ENCODE data around the gene GMPR2.

The GMPR2 gene

GRCh38 chr14:24226473-24226872 lies 6.3 kb upstream of the GMPR2 start:
- Histone ChIP-seq H3K4me1 (ENCODE audit: insufficient read depth, low read length) (peaks cover 7% of the 10 kb centered on the region), H3K36me3 (ENCODE audit: insufficient read depth, low read length) (peaks cover 10% of the 10 kb centered on the region), H3K27me3 (ENCODE audit: insufficient read depth, low read length) (no peaks in the 10 kb centered on the region), H2AFZ (ENCODE audit: low read depth, low read length) (no peak overlapping the region), H3K9me3 (ENCODE audit: low read length) (no peaks in the 10 kb centered on the region), H3K4me3 (ENCODE audit: low read length) (no peak overlapping the region)

DNA sequence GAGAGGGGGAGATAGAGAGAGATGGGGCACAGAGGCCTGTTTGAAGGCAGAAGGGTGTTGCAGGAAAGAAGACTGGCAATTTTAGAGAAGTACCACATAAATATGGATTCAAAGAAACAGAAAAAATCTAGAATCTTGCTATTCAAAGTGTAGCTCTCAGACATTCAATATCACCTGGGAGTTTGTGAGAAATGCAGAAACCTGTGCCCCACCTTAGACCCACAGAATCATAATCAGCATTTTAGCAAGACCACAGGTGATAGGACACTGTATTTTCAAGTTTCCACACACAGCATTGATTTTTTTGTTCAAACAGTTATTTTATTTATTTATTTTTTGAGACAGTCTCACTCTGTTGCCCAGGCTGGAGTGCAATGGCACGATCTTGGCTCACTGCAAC lies 3.8 kb upstream of the GMPR2 start:
- Histone ChIP-seq H2AFZ (ENCODE audit: low read depth, low read length) (no peak overlapping the region), H3K4me1 (ENCODE audit: insufficient read depth, low read length) (peaks cover 20% of the 10 kb centered on the region), H3K4me3 (ENCODE audit: low read length) (no peak overlapping the region), H3K27me3 (ENCODE audit: insufficient read depth, low read length) (no peaks in the 10 kb centered on the region), H3K36me3 (ENCODE audit: insufficient read depth, low read length) (peaks cover 10% of the 10 kb centered on the region), H3K9me3 (ENCODE audit: low read length) (no peaks in the 10 kb centered on the region)

GRCh38 chr14:24231263-24232120 lies 1.2 kb upstream of the GMPR2 start:
- H3K9me3 ChIP-seq (ENCODE audit: low read length), result no peaks in the 10 kb centered on the region
- H3K27me3 ChIP-seq (ENCODE audit: insufficient read depth, low read length), result no peaks in the 10 kb centered on the region
- H3K4me3 ChIP-seq (ENCODE audit: low read length), result peak overlapping the region; percentile 67
- peaks cover 22% of the 10 kb centered on the region for H3K4me1 ChIP-seq (ENCODE audit: insufficient read depth, low read length)
- peaks cover 24% of the 10 kb centered on the region for H3K36me3 ChIP-seq (ENCODE audit: insufficient read depth, low read length)
- peak overlapping the region; percentile 23 for H2AFZ ChIP-seq (ENCODE audit: low read depth, low read length)

DNA sequence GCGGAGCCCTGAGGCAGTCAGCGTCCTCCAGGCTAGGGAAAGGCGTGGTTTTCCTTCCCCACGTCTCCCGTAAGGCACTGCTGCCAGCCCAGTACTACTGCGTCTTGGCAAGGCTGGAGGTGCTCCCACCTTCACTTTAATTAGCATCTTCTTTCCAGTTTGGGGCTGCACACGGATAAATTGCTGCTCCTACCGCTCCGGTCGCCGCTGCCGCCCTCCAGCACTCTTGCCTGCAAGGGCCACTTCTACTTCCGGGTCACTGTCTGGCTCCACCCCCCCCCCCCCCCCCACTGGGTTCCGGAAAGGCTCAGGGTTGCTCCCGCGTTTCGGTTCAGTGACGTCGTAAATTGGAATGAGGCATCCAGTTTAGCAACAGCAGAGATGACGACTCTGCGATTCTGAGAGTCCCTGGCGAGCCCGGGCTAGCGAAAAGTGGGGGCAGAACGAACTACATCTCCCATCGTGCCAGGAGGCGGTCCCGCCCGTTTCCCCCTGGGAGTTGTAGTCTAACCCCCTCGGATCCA lies 546 bp upstream of the GMPR2 start, which contains the start of gene NEDD8:
Gene NEDD8 (minus strand): TSS at position 247 of the 524 bp plus-strand sequence. CDS start 100 bp downstream, at position 147.
- peak within 1 kb of the TSS; percentile 67 for H3K4me3 ChIP-seq (ENCODE audit: low read length)
- H2AFZ ChIP-seq (ENCODE audit: low read depth, low read length), result peak within 1 kb of the TSS; percentile 23
- H3K36me3 ChIP-seq (ENCODE audit: insufficient read depth, low read length), result peaks cover 29% of the 10 kb centered on the region
- H3K4me1 ChIP-seq (ENCODE audit: insufficient read depth, low read length), result peaks cover 22% of the 10 kb centered on the region
- no peaks in the 10 kb centered on the region for H3K9me3 ChIP-seq (ENCODE audit: low read length)
- no peaks in the 10 kb centered on the region for H3K27me3 ChIP-seq (ENCODE audit: insufficient read depth, low read length)

DNA sequence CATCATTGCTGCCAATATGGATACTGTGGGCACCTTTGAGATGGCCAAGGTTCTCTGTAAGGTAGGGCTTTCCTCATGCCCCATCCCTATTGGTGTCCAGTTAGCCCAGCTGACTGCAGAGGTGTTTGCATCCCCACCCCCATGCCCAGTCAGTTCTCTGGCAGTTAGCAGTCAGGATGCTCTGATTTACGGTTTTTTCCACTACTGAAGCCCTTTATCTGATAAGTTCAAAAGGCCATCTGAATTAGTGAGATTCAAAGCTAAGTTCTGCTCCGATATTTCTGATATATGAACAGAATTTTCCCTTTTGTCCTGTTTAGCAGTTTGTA lies 773 bp downstream of the GMPR2 start:
- Histone ChIP-seq H3K4me3 (ENCODE audit: low read length) (peak overlapping the region; percentile 67), H2AFZ (ENCODE audit: low read depth, low read length) (no peak overlapping the region), H3K36me3 (ENCODE audit: insufficient read depth, low read length) (peaks cover 34% of the 10 kb centered on the region), H3K4me1 (ENCODE audit: insufficient read depth, low read length) (peaks cover 22% of the 10 kb centered on the region), H3K27me3 (ENCODE audit: insufficient read depth, low read length) (no peaks in the 10 kb centered on the region), H3K9me3 (ENCODE audit: low read length) (no peaks in the 10 kb centered on the region)

GRCh38 chr14:24234095-24235005 lies 1.6 kb downstream of the GMPR2 start:
- no peak overlapping the region for H3K4me3 ChIP-seq (ENCODE audit: low read length)

GRCh38 chr14:24235804-24236688 lies 3.3 kb downstream of the GMPR2 start:
- Histone ChIP-seq H3K9me3 (ENCODE audit: low read length) (no peaks in the 10 kb centered on the region), H3K27me3 (ENCODE audit: insufficient read depth, low read length) (no peaks in the 10 kb centered on the region), H2AFZ (ENCODE audit: low read depth, low read length) (no peak overlapping the region), H3K4me3 (ENCODE audit: low read length) (no peak overlapping the region), H3K4me1 (ENCODE audit: insufficient read depth, low read length) (peaks cover 32% of the 10 kb centered on the region), H3K36me3 (ENCODE audit: insufficient read depth, low read length) (peaks cover 58% of the 10 kb centered on the region)

More at GRCh38 chr14:24234095-24235005, 1.6 kb downstream of the GMPR2 start:
- Histone ChIP-seq H3K27me3 (ENCODE audit: insufficient read depth, low read length) (no peaks in the 10 kb centered on the region), H3K9me3 (ENCODE audit: low read length) (no peaks in the 10 kb centered on the region), H2AFZ (ENCODE audit: low read depth, low read length) (no peak overlapping the region), H3K4me1 (ENCODE audit: insufficient read depth, low read length) (peaks cover 22% of the 10 kb centered on the region), H3K36me3 (ENCODE audit: insufficient read depth, low read length) (peaks cover 41% of the 10 kb centered on the region)

- no peak overlapping the region for H3K4me3 ChIP-seq (ENCODE audit: low read length)
- no peaks in the 10 kb centered on the region for H3K27me3 ChIP-seq (ENCODE audit: insufficient read depth, low read length)
- H3K36me3 ChIP-seq (ENCODE audit: insufficient read depth, low read length), result peaks cover 60% of the 10 kb centered on the region
- no peaks in the 10 kb centered on the region for H3K9me3 ChIP-seq (ENCODE audit: low read length)
- H3K4me1 ChIP-seq (ENCODE audit: insufficient read depth, low read length), result peaks cover 34% of the 10 kb centered on the region
- no peak overlapping the region for H2AFZ ChIP-seq (ENCODE audit: low read depth, low read length)
Measured at GRCh38 chr14:24236689-24237462, 4.1 kb downstream of the GMPR2 start.

DNA sequence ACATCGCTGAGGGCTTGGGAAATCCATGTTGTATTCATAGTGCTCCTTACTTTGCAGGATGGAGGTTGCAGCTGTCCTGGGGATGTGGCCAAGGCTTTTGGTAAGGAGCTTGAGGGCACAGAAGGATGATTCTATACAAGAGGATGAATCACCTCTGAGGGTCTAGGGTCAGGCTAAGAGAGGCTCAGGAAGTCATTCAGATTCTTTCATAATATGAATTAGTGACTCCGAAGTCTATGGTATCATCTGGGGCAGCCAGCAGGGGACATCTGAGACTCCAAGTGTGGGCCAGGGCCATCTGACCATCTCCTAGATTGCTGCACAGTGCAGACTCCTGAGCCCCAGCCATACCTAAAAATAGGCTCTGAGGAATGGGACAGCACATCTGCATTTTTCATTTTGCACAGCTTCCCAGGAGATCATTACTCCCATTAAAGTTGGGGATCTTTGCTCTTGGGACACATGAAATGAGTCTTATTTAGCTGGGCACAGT lies 4.8 kb downstream of the GMPR2 start:
- peaks cover 35% of the 10 kb centered on the region for H3K4me1 ChIP-seq (ENCODE audit: insufficient read depth, low read length)
- H3K4me3 ChIP-seq (ENCODE audit: low read length), result no peak overlapping the region
- no peaks in the 10 kb centered on the region for H3K9me3 ChIP-seq (ENCODE audit: low read length)
- no peak overlapping the region for H2AFZ ChIP-seq (ENCODE audit: low read depth, low read length)
- H3K27me3 ChIP-seq (ENCODE audit: insufficient read depth, low read length), result no peaks in the 10 kb centered on the region
- peaks cover 60% of the 10 kb centered on the region for H3K36me3 ChIP-seq (ENCODE audit: insufficient read depth, low read length)

- Histone ChIP-seq H3K36me3 (ENCODE audit: insufficient read depth, low read length) (peaks cover 60% of the 10 kb centered on the region), H3K4me1 (ENCODE audit: insufficient read depth, low read length) (peaks cover 32% of the 10 kb centered on the region), H3K27me3 (ENCODE audit: insufficient read depth, low read length) (no peaks in the 10 kb centered on the region), H3K9me3 (ENCODE audit: low read length) (no peaks in the 10 kb centered on the region), H3K4me3 (ENCODE audit: low read length) (no peak overlapping the region), H2AFZ (ENCODE audit: low read depth, low read length) (no peak overlapping the region)
Measured at GRCh38 chr14:24238123-24238522, 5.4 kb downstream of the GMPR2 start.

DNA sequence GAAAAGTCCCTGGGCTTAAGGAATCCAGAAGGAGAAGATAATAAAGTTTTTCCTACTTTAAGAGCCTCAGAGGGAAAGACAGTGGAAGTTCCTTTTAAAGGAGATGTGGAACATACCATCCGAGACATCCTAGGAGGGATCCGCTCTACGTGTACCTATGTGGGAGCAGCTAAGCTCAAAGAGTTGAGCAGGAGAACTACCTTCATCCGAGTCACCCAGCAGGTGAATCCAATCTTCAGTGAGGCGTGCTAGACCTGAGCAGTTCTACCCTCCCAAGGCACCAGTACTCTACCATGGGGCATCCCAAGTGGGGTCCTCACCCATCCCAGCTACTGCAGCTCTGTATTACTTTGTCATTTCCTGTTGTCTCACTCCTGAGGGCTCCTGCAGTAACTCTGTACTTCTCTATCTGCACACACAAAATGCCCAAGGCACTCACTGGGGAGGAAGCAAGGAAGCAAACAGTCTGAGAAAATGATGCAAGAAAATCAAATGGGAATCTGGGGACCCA lies 5.9 kb downstream of the GMPR2 start:
- H3K4me1 ChIP-seq (ENCODE audit: insufficient read depth, low read length), result peaks cover 27% of the 10 kb centered on the region
- H3K36me3 ChIP-seq (ENCODE audit: insufficient read depth, low read length), result peaks cover 60% of the 10 kb centered on the region
- H3K4me3 ChIP-seq (ENCODE audit: low read length), result no peak overlapping the region

More for the DNA sequence above, 5.9 kb downstream of the GMPR2 start:
- Histone ChIP-seq H3K9me3 (ENCODE audit: low read length) (no peaks in the 10 kb centered on the region), H2AFZ (ENCODE audit: low read depth, low read length) (no peak overlapping the region), H3K27me3 (ENCODE audit: insufficient read depth, low read length) (no peaks in the 10 kb centered on the region)
